ENCODE measurements around the gene SCYGR5. TPM values are rescaled to one million over a fixed set of nuclear protein-coding genes. Genes with fewer than 3 reads are reported as not detected.

The SCYGR5 gene
- total RNA-seq, 4 donors from 2014 or later: not detected

Other genes with a start within 250 kb of the SCYGR5 start
- gene AGFG1, start 194.6 kb upstream of the SCYGR5 start, total RNA-seq: 10 to 100 TPM; 15.5 to 76.3 (median 32.9) TPM
- not detected for gene SCYGR2, start 67.9 kb upstream of the SCYGR5 start, total RNA-seq
- not detected for gene SCYGR3, start 52.0 kb upstream of the SCYGR5 start, total RNA-seq
- not detected for gene SCYGR4, start 49.3 kb upstream of the SCYGR5 start, total RNA-seq
- gene SLC19A3, start 51.2 kb downstream of the SCYGR5 start, total RNA-seq: 10 to 100 TPM in 1 of 4 donors, 1 to 10 TPM in 3; 4.2 to 24.9 (median 7.3) TPM
- gene SCYGR6, start 58.0 kb downstream of the SCYGR5 start, total RNA-seq: not detected
- not detected for gene SCYGR7, start 61.5 kb downstream of the SCYGR5 start, total RNA-seq
- not detected for gene SCYGR8, start 79.1 kb downstream of the SCYGR5 start, total RNA-seq
- gene CCL20, start 147.0 kb downstream of the SCYGR5 start, total RNA-seq: 10 to 100 TPM in 1 of 4 donors, 1 to 10 TPM in 2, not detected in 1; 4.5 to 70.7 (median 9.3) TPM
- gene DAW1, start 204.8 kb downstream of the SCYGR5 start, total RNA-seq: not detected

Measured in transverse colon (tissue), 4 donors.